ENCODE data around the gene CPEB2.
A peak's percentile ranks its signal among the peaks of the same experiment; 100 is the strongest.

Gene CPEB2
- total RNA-seq = 24.4 to 38.6 (median 33.9) reads per million in 3 experiments

DNA sequence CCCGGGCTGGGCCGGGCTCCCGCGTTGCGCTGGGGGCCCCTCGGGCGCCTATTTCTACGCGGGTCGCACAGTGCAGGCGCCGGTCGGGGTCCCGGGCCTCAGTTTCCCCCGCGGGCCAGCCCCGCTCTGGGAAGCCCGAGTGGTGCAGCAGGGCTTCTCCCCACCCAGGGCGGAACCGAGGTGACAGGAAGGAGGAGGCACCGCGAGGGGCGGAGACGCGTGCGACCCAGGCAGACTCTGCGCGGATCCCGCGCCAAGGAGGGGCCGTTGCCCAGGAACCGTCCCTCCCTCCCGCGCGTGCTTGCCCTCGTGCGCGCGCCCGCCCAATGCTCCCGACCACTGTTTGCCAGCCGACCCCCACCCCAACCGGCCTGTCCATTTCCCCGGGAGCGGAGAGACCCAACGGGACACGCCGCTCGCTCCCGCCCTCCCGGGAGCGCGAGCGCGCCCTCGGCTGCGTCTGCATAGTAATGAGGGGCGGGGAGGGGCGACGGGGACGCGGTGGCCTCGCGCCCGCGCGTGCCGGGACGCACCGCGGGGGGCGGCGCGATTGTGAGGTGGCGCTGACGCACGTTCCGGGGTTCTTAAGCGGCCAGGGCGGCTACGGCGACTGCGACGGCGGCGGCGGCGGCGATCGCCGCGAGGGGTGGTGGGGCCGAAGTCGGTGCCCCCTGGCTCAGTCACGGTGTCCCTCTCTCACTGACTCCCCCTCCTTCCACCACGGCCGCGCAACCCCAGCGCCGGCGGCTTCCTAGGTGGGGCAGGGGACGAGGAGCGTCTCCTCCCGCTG is at the start of gene CPEB2:
CPEB2 (plus strand) TSS at position 613 of the 790 bp plus-strand sequence. CDS start 193 bp downstream, outside the sequence.
- peak; percentile 90 for DNase-seq

DNA sequence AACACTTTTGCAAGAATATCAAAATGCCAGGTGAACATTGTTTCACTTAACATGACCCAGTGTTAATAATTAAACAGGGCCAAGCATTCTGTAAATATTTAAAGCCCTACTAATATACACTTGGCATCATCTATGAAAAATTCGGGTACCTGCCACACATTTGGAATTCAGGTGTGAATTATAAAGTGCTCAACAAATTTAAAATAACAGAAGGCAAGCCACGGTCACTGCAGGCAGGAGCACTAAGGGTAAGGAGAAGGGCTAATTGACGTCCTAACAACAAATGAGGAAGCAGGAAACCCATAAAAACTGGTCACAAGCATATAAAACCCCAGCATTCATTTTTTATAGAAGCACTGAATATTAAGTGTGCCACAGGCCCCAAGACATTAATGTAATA is 43.8 kb upstream of the CPEB2 start:
- no peak for DNase-seq

DNA sequence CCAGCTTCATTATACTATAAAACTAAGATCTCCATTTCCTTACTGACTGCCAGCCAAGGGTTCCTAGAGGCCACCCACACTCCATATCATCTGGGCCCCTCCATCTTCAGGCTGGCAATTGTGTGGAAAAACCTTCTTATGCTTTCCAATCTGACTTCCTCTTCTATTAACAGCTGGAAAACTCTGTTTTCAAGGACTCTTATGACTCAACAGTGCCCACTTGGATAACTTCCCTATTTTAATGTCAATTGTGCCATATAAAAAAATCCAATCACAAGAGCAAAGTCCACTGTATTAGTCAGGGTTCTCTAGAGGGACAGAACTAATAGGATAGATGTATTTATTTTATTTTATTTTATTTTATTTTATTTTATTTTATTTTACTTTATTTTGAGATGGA is 41.0 kb upstream of the CPEB2 start:
- DNase-seq = no peak

DNA sequence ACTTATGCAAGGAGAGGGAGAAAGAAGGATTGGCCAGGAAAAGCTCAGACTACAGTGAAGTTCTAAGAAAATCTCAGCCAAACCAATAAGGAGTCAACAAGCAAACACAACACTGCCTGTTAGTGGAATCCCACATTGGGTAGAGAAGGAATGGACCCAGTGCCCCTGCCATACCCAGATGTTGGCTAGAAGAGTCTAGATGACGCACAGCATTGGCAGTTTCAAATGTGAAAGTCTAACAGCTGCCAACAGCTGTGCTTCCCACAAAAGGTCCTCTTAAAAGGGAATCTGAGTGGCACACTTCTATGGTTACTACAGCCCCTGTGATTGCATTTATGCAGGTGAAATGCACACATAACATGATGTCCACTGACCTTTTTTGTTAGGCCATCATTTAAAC is 37.2 kb upstream of the CPEB2 start:
- DNase-seq = no peak

DNA sequence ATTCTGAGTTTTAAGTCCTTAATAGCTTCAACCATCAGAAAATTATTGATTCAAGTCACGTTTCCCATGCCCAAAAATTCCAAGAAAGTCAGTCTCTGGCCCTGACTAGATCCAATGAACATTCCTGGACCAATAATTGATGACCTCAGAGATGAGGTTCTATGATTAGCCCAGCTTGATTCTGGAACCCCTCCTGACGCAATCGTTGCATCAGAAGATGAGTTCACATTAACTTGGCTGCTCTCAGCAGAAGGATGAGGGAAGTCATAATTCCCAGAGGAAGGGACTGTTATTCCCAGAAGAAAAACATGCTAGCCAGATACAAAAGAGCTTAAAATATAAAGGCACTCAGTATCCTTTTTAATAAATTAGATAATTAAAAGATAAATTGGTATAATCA is 34.3 kb upstream of the CPEB2 start:
- DNase-seq = no peak

DNA sequence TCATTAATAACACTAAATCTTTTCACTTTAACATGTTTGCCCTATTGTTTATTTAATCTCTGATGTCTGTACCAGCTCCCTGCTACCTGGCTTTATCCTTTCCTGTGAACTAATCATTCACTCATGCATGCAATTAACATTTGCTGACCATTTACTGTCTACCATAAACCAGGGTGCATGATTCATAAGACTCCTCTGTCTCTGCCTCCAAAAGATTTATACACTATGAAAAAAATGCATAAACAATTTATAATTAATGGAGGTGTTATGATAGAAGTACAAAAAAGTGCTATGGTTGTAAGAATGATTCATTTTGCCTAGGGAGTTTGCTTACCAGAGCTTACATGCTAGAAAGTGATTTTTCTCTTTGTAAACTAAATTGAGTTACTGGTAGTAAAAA is 24.5 kb upstream of the CPEB2 start:
- DNase-seq = no peak

DNA sequence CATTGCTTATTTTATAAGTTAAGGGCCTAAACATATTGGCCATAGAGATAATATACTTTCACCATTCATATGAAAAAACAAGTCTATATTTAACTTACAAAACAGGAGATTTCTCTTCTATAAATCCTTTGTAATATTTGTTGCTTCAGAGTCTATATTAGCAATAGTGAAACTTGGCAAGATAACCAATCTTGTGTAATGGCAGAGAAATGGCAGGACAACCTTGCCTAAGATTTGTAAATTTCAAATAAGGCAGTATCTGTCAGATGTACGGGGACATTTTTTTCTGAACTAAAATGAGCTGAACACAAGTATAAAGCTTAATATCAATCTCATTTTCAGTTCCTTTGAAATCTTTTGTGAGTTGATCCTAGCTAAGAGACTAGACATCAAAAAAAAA is 17.8 kb upstream of the CPEB2 start:
- DNase-seq = no peak

DNA sequence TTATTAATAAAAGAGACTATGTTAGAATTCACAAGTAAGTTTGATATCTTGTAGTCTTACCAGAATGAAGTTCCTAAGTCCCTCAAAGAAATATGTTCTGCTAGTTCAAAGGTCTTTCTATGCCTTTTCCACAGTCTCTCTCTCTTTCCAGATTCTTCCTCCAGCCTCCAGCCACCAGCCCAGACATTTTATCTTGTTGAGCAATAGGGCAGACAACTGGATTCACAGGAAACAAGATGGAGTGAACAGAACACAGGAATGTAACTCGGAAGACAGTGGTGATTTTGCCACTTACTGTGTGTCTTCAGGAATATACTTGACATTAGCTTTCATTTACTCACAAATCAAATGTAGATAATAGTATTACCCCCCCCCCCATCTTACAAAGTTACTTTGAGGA is 17.1 kb upstream of the CPEB2 start:
- DNase-seq = no peak

DNA sequence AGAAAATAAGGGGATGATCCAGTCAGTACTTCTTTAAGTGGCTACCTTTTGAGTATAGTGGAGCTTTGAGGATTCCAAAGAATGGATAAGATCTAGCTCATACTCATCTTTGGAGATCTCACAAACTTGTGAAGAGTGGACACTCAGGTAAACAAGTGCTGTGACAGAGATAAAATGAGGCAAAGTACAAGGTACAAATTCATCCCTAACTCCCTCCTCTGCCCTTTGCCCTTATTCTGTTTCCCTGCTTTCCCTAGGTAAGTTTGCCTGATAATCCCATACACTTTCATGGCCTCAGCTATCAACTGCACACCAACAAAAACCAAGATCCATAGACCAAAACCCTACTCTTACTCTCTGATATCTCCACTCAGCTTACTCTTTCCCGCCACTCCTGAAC is 16.4 kb upstream of the CPEB2 start:
- DNase-seq = no peak

DNA sequence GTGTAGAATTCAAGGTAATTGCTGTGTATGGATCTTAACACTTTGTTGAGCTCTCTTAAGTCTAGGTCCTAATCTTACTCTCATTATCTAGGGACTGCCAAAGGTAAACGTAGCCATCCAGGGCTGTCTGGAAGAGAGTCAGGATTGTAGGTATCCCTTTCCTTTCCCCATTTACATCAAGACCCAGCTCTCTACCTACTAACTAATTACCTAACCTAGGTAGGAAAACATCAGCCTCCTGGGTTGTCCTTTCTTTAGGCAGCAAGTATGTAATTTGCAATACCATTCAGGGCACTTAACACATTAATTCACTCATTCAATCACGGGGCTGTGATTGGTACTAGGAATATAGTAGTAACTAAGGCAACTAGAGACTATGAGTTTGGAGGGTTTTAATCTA is 15.2 kb upstream of the CPEB2 start:
- no peak for DNase-seq

DNA sequence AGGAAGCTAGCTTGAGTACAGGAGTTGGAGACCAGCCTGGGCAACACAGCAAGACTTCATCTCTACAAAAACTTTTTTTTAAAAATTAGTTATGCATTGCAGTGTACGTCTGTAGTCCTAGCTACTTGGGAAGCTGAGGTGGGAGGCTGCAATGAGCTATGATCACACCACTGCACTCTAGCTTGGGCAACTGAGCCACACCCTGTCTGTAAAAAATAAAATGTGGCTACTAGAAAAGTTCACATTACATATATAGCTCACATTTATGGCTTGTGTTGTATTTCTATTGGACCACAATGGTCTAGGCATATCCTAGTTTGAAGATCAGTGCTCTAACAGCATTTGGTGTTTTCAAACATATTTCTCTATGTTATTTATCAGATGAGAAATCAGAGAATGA is 11.8 kb upstream of the CPEB2 start:
- DNase-seq = no peak

DNA sequence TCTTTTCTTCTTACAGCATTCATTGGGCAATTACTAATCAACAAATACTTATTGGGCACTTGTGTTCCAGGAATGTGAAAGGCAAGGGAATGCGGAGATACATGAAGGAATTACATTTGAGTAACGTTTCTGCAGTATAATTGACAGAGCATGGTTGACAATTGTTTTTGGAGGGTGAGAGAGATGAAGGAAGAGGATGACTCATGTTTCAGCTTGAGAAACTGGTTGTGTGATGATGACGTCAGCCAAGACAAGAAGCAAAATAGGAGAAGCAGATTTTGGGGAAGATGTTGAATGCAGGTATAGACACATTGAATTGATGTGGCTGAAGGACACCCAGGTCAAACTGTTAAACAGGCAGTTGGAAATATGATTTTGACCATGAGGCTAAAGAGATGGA is 8.0 kb upstream of the CPEB2 start:
- DNase-seq = no peak

DNA sequence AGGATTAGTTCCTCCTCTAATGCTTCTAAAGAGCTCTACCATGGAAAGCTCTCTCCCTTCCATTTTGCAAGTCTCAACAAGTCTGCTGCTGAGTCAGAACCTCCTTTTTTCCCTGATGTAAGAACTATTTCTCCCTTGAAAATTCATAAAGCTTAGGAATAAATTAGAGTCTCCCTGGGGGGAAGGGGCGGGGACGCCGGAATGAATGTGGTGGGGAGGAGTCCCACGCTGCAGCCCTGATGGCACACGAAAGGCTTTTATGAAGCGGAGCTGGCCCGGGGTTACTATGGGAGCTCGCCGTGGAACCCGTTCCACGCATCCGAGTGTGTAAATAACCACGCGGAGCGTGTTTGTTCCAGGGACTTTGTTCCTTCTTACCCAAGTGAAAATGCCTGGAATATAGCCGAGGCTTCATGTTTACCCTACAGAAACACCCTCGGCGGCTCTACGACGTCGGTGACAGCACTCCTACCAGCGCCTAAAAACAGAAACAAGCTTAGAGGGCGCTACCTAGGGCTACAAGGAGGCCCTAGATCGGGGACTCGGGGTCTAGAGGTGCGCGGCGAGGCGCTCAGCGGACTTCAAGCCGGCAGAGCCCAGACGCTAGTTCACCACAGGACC is 923 bp upstream of the CPEB2 start:
- DNase-seq = peak; percentile 47

DNA sequence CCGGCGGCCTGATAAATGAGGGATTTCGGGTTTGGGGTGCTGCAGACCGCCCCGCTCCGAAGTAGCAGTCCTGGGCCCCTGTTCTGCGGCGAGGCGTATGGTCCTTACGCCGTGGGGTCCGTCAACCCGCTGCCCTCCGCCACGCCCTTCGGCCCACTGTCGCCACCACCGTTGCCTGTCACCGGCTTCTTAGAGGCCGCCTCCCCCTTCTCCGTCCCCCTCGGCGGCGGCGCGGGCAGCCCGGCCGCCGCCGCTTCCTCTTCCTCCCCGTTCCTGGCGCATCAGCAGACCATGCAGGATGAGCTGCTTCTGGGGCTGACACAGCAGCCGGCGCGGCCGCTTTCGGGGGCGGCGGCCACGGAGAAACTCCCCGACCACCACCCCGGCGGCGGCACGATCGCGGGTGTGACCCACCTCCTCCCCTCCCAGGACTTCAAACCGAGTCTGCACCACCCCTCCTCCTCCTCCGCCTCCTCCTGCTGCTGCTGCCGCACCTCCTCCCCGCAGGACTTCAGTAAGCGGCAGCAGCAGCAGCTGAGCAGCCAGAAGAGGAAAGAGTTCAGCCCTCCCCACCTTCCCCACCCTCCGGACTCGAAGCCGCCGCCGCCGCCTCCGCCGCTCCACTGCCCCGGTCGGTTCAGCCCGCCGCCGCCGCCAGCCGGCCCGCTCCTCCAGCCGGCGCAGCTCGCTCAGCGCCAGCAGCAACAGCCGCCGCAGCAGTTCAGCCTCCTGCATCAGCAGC is 549 bp downstream of the CPEB2 start:
- DNase-seq = peak; percentile 89

DNA sequence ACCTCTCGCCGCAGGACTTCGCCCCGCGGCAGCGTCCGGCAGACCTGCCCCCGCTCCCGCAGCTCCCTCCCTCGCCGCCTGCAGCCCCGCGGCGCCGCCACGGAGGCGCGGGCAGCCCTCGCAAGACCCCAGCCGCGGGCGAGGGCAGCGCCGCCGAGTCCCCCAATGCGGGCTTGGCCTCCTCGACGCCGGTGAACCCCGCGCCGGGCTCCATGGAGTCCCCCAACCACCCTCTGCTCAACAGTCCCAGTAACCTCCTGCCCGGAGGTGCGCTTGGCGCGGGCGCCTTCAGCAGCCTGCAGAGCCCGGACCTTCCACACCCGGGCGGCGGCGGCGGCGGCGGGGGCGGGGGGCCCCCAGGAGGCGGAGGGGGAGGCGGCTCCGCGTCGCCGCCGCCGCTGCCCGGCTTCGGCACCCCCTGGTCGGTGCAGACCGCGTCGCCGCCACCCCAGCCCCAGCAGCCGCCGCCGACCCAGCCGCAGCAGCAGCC is 1.2 kb downstream of the CPEB2 start:
- no peak for DNase-seq

DNA sequence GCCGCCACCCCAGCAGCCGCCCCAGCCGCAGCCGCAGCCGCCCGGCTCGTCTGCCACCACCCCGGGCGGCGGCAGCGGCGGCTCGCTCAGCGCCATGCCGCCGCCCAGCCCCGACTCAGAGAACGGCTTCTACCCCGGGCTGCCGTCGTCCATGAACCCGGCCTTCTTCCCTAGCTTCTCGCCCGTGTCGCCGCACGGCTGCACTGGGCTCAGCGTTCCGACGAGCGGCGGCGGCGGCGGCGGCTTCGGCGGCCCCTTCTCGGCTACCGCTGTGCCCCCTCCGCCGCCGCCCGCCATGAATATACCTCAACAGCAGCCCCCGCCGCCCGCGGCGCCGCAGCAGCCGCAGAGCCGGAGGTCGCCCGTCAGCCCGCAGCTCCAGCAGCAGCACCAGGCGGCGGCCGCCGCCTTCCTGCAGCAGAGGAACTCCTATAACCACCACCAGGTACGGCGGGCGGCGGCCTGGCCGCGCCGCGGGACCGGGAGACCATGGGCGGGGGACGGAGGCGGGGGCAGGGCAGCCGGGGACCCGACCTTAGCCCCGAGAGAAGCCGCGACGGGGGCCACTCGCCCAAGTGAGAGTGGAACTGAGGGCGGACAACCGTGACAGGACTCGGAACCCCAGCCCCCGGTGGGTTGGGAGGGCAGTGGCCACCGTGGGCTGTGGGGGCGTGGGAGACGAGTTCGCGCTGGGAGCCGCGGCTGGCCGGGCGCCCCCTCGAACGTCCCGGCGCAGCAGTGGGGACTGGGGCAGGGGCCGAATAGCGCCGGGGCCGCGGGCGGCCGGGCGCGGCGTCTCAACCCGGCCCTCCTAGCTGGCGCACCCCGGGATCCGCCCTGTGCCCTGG is 1.8 kb downstream of the CPEB2 start:
- peak; percentile 60 for DNase-seq

DNA sequence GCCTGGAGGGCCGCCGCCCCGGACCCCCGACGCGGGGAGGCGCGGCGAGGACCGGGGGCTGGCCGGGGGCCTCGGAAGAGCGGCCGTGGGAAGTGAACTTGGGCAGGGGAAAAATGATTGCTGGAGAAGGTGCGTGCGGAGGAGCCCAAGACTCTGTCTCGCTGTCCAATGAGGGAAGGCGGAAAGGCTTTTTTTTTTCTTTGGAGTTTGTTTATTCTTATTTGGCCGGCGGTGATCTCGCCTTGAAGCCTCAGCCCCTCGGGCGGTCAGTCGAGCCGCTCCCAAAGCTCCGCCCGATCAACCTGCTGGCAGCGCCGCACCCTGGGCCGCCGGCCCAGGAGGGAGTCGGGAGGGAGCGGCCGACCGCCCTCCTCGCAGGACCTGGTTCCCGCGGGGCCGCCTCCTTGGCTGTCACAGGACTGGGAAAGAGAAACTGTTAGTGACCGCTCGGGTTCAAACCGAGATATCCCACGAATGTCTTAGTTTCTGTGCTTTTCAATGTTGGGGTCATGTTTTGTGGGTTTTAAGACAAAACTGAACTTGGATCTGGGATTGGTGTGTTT is 2.5 kb downstream of the CPEB2 start:
- peak; percentile 28 for DNase-seq

DNA sequence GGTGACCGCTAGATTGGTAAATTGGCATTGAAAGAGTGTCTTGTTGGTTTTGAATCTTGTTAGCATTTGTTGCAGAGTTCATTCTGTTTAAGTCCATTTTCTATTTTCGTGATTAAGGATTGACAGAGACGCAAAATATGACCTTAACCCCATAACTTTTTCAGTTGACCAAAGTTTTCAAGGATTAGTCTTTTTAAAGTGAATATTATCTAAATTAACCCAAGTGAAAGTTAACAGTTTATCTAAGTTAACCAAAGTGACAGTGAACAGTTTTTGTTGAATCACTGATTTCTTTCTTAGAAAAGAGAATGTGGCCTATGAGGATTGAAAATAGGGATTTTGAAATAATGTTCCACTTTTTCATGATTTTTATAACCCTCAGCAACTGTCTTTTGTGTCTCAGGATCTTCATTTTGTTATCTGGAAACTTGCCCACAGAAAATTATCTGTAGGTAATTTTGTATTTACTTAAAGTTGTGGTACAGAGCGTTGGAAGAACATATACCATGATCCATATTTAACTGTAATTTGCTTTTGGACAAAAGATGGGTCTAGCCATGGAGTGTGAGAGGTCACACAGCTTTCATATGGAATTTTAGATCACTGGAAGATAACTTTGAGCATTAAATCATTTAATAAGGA is 3.3 kb downstream of the CPEB2 start:
- no peak for DNase-seq

DNA sequence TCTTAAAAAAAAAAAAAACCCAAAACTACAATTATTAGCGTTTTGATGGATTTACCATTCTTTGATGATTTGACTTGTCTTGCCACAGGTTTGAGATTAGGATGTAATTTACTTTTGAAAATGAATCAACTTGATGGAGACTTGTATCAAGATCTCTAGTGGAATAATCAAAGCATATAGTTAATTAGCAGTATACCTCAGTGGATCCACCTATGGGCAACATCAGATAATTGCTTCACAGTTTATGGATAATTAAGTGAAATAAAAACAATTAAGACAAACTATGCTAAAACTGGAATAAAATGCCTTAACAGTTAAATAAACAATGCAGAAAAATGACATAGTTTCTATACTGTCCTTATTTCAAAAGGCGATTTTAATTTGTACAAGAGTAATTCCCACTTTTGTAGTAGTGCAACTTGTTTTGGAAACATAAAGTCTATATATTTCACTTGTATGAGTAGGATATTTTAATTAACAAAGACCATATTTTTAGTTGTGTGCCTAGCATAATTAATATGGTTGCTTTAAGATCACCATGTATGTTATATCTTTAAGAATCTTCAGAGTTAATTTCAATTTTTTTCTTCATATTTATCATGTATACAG is 4.2 kb downstream of the CPEB2 start:
- peak; percentile 31 for DNase-seq

DNA sequence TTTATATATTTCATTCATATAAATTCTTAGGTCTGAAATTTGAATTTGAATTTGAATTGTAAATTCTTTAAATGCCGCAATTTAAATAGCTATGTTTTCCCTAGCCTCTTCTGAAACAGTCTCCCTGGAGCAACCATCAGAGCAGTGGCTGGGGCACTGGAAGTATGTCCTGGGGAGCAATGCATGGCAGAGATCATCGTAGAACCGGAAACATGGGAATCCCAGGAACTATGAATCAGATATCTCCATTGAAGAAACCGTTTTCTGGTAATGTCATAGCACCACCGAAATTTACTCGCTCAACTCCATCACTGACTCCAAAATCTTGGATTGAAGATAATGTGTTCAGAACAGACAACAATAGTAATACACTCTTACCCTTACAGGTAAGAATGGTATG is 4.9 kb downstream of the CPEB2 start:
- no peak for DNase-seq

DNA sequence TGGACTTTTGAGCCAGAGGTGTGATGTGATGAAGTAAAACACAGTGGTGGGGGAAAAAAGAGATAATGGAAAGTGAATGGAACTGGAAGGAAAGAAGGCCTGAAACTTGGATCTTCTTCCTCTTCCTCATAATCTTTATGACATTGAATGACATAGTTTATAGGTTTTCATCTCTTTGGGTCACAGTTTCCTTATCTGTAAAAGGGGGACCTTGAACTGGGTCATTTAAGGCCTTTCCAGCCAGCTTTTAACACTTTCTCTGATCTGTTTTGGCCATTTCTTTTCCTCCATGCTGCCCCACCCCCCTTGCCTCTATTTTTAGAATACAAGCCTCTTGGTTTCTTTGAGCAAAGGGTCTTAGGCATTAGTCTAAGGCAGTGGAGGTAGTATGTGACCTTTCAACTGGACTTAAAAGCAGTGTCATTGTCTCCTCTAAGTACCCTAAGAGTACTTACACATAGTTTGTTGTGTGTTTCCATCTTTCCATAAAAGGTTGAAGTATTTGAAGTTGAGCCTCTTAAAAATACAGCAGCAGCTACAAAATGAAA is 7.8 kb downstream of the CPEB2 start:
- no peak for DNase-seq

Data from central memory CD4-positive, alpha-beta T cell (primary cell).